ENCODE measurements around the gene CCDC144A.
"Not testable (repeated sequence)": the region's sequence is repeated elsewhere in the genome, so short reads cannot be mapped to it uniquely, and the experiment has no call there.

DNA sequence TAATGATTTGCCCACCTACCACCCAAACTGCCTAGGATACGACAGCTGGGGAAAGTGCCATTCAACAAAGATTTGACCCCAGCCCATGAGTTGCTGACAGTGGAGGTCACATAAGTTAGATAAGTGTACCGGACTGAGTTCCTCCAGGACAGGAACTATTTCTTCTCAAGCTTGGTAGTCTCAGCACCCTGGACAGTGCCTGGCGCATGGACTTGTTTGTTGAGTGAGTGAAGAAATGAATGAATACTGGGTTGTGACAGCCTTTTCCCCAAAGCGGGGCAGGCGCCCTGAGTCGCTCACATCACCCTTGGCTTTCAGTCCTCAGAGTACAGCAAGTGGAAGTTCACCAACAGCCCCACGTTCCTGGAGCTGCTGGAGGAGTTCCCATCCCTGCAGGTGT is 122.1 kb downstream of the CCDC144A start:
- not testable (repeated sequence) for TF ChIP-seq POLR2A (IDR thresholded peaks at IDR 0.05; ENCODE audit: low read length); GATA1 (IDR thresholded peaks at IDR 0.05; ENCODE audit: low read depth, low read length)
